ENCODE results near the gene UPF3A. TPM values are rescaled to one million over a fixed set of nuclear protein-coding genes. Genes with fewer than 3 reads are reported as not detected.

Gene UPF3A
- total and polyA plus RNA-seq, 8 donors: 20.4 to 186 (median 43.3) TPM

DNA sequence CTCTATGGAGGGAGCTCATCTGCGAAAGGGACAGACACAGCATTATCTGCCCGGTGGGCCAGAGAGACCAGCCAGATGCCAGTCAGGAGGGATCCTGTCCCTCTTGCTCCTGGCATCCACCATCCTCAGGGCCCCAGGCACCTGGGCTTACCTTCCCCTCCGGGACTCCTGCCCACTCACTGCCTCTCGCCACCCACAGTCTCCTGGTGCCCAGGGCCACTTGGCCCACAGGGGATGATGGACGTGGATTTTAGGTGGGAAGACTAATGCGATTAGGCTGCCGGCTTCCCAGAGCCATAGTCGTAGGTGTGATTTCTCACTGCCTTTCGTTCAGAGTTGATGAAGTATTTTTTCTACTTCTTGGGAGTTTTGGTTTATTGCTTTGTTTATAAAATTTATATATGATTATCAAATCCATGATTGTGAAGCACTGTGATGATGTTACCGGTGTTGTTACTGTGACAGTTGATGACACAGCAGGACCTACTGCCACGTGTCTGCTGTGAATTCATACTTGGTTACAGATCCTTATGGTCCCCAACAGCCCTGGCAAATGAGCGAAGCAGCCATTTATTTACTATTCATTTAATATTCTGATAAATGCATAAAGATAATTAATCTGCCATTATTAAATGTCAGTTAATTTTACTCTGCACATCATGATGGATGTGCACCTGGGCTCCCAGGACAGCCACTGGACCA is 18.4 kb downstream of the UPF3A start:
- peaks cover 0 to 4% (median 0%) of the 10 kb centered on the region in 4 donors for H3K4me1 ChIP-seq
- intact Hi-C loops (cut with DNase I; ENCODE audit: low total_unique reads): no loop called here
- no peaks in the 10 kb centered on the region for H3K27me3 ChIP-seq
- no peak overlapping the region for H3K27ac ChIP-seq
- no peak overlapping the region for H3K4me3 ChIP-seq
- peaks cover 48 to 96% (median 91%) of the 10 kb centered on the region in 4 donors for H3K36me3 ChIP-seq
- no peaks in the 10 kb centered on the region for H3K9me3 ChIP-seq
- 93 to 96% (median 94%) methylated on average over 12 of the region's 12 CpGs for WGBS, 5 donors
- DNase-seq: no peak
- TF ChIP-seq EP300 (IDR thresholded peaks at IDR 0.05) (no peak), CTCF (IDR thresholded peaks at IDR 0.05) (no peak), POLR2A (IDR thresholded peaks at IDR 0.05) (no peak), POLR2AphosphoS5 (IDR thresholded peaks at IDR 0.05) (no peak)

DNA sequence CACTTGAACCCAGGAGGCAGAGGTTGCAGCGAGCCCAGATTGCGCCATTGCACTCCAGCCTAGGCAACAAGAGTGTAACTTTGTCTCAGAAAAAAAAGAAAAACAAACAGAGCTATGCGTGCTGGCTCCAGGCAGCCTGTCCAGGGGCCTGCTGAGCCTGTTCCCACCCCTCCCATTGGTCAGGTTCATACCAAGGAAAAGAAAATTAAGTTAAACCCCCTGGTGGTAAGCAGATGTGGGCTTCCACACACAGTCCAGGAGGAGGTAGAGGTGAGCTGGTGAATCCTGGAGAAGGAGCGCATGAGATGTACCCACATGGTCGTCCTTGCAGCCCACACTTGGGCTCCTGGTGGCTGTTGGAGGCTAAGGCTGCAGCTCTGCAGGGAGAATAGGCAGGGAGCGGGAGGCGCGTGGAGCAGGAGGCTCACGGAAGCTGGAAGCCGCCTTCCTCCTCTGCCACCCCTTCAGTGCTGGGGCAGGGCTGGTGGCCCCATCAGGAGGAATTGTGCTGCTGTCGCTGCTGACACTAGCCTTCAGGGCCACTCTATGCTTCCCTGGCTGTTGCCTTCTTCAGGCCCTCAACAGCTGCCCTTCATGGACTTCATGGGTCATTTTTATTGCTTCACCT is 22.4 kb downstream of the UPF3A start:
- peaks cover 55 to 81% (median 74%) of the 10 kb centered on the region in 4 donors for H3K36me3 ChIP-seq
- 51 to 80% (median 64%) methylated on average over 11 of the region's 11 CpGs for WGBS, 5 donors
- no peak for TF ChIP-seq CTCF (IDR thresholded peaks at IDR 0.05)
- TF ChIP-seq POLR2AphosphoS5 (IDR thresholded peaks at IDR 0.05): no peak
- TF ChIP-seq EP300 (IDR thresholded peaks at IDR 0.05): no peak
- TF ChIP-seq POLR2A (IDR thresholded peaks at IDR 0.05): no peak
- peaks cover 0 to 4% (median 0%) of the 10 kb centered on the region in 4 donors for H3K4me1 ChIP-seq
- H3K27me3 ChIP-seq: no peaks in the 10 kb centered on the region
- H3K4me3 ChIP-seq: no peak overlapping the region
- intact Hi-C loops (cut with DNase I; ENCODE audit: low total_unique reads): no loop called here
- H3K27ac ChIP-seq: peak overlapping the region; percentile 51 to 69 (median 62)
- no peak for DNase-seq
- no peaks in the 10 kb centered on the region for H3K9me3 ChIP-seq

DNA sequence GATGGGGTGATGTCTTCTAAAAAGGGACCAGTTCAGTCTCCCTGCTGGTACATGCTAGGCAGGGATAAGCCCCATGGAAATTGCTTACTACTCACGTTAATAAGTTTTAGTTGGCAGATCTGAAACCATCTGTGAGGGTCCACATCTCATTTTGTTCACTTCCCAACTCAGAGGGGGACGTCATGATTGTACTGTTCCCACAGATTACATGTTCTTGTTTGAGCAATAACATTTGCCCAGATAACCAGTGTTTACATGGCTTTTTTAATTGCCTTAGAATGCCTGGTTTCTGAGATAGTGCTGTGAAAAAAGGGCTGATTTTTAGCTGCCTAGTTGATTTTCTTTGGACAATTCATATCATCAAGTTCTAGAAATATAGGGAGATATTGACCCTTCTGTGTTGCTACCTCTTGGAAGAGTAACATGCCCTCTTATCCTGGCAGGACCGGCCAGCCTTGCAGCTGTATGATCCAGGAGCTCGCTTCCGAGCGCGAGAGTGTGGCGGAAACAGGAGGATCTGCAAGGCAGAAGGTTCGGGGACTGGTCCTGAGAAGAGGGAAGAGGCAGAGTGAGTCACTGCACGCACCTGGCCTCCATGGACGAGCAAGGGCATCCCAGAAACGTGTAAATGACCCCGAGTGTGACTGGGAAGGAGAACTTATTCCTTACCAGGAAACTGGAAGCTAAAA is 23.1 kb downstream of the UPF3A start:
- no peak overlapping the region for H3K4me3 ChIP-seq
- H3K27me3 ChIP-seq: no peaks in the 10 kb centered on the region
- peaks cover 48 to 74% (median 68%) of the 10 kb centered on the region in 4 donors for H3K36me3 ChIP-seq
- peak overlapping the region; percentile 44 to 69 (median 62) for H3K27ac ChIP-seq
- 40 to 74% (median 61%) methylated on average over 13 of the region's 13 CpGs for WGBS, 5 donors
- no peaks in the 10 kb centered on the region for H3K9me3 ChIP-seq
- TF ChIP-seq POLR2A (IDR thresholded peaks at IDR 0.05): no peak
- TF ChIP-seq POLR2AphosphoS5 (IDR thresholded peaks at IDR 0.05): no peak
- no peak for TF ChIP-seq EP300 (IDR thresholded peaks at IDR 0.05)
- TF ChIP-seq CTCF (IDR thresholded peaks at IDR 0.05): no peak
- intact Hi-C loops (cut with DNase I; ENCODE audit: low total_unique reads): no loop called here
- peaks cover 0 to 4% (median under 1%) of the 10 kb centered on the region in 4 donors for H3K4me1 ChIP-seq
- DNase-seq: peak in 1 of 2 donors; percentile 35

DNA sequence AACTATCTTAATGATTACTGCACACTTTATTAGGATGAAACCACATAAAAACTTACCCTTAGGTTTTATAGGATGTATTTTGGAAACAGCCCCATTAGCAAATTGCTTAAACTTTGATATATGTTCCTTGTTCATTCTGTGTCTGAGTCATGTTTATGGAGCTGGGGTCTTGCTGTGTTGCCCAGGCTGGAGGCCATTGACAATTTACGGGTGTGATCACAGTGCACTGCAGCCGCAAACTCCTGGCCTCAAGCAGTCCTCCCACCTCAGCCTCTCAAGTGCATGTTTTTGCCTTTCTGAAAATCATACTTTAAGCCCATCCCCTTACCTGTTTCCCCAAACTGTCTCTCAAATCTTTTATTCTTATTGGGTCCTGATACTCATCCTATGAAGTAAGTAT is 27.7 kb downstream of the UPF3A start:
- DNase-seq: no peak
- Histone ChIP-seq H3K4me3 (no peak overlapping the region), H3K4me1 (peaks cover 0 to 21% (median 9%) of the 10 kb centered on the region in 4 donors), H3K27me3 (no peaks in the 10 kb centered on the region), H3K36me3 (peaks cover 13 to 28% (median 23%) of the 10 kb centered on the region in 4 donors), H3K27ac (no peak overlapping the region), H3K9me3 (no peaks in the 10 kb centered on the region)
- WGBS, 5 donors: 95 to 100% (median 98%) methylated on average over 2 of the region's 2 CpGs
- intact Hi-C loops (cut with DNase I; ENCODE audit: low total_unique reads): no loop called here
- TF ChIP-seq CTCF (IDR thresholded peaks at IDR 0.05): no peak
- no peak for TF ChIP-seq POLR2A (IDR thresholded peaks at IDR 0.05)
- TF ChIP-seq POLR2AphosphoS5 (IDR thresholded peaks at IDR 0.05): no peak
- TF ChIP-seq EP300 (IDR thresholded peaks at IDR 0.05): no peak

Measured in stomach (tissue), 9 donors.